Type B pancreatic cell (in vitro differentiated cells): ENCODE data around the gene INIP. TPM values are rescaled to one million over a fixed set of nuclear protein-coding genes. Genes with fewer than 3 reads are reported as not detected.
"Not testable (repeated sequence)": the region's sequence is repeated elsewhere in the genome, so short reads cannot be mapped to it uniquely, and the experiment has no call there.

Experiments
- DNase-seq: peaks from one replicate; pipeline ENCODE4 v3.0.0; 2021; ENCODE audit warnings: mixed read lengths; ENCODE audit not compliant: unreplicated experiment; ENCODE audit errors: extremely low spot score
- H3K27ac Mint-ChIP-seq: 2 replicates; pipeline ENCODE4 v1.8.0; 2021; ENCODE audit warnings: mild to moderate bottlenecking, mixed read lengths
- H3K27me3 Mint-ChIP-seq: 2 replicates; pipeline ENCODE4 v1.8.0; 2021; ENCODE audit warnings: mixed read lengths
- H3K36me3 Mint-ChIP-seq: 2 replicates; pipeline ENCODE4 v1.8.0; 2021; ENCODE audit warnings: mixed read lengths
- H3K4me1 Mint-ChIP-seq: one replicate; pipeline ENCODE4 v1.8.0; 2021; ENCODE audit warnings: mixed read lengths; ENCODE audit not compliant: unreplicated experiment
- H3K4me3 Mint-ChIP-seq: 2 replicates; pipeline ENCODE4 v1.8.0; 2021; ENCODE audit warnings: mild to moderate bottlenecking, mixed read lengths
- H3K9me3 Mint-ChIP-seq: 2 replicates; pipeline ENCODE4 v1.8.0; 2021; ENCODE audit warnings: mixed read lengths
- total RNA-seq: library from RNA; stranded (reverse); gene quantifications from 2 replicates; pipeline ENCODE4 v1.2.1, GENCODE V29; 2021; ENCODE audit warnings: low replicate concordance
- TF ChIP-seq, protein P1 (sequence below): fragments of 200-600 bp; sonication (generic); conservative IDR thresholded peaks from 2 replicates; pipeline ENCODE4 v1.5.0; 2021; ENCODE audit warnings: antibody characterized with exemption, mild to moderate bottlenecking

INIP gene
- total RNA-seq, 1 donor from 2014 or later: 34.5 TPM

DNA sequence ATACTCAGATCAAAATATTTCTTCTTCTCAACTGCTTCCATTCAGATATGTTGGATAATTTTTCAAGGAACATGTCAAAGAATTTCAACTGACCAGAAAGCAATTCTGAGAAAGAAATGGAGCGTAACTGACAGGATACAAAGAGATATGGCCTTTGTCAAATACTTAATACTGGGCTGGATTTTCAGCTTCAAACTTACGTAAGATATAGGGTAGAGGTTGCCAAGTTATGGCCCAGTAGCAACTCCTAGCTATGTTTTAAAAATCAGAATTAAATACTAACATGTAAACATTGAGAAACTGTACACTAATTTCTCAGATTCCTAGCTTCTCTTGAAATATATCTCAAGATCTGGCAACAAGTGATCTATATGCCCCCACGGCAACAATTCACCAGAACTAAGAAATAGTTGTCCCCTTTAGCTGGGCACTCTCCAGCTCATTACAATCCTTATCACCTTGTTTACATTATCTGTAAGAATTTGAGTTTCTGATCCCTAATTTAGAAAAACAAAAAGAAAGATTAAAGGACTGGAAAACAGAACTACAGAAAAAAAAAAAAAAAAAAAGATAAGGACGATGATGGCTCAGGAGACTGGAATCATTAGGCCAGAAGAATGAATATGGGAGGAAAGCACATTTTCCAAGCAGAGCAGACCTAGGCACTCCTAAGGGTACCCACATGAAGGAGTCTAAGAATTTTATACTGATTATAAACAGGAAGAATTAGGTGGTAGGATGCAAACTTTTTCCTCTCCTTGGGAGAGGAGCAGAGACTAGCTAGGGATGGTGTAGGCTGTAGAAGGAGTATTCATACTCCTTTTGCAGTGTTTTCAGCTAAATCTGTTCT lies 23.0 kb downstream of the INIP start:
- DNase-seq: no peak
- H3K4me3 Mint-ChIP-seq: no peak overlapping the region
- H3K4me1 Mint-ChIP-seq: no peaks in the 10 kb centered on the region
- TF ChIP-seq, protein P1, sequence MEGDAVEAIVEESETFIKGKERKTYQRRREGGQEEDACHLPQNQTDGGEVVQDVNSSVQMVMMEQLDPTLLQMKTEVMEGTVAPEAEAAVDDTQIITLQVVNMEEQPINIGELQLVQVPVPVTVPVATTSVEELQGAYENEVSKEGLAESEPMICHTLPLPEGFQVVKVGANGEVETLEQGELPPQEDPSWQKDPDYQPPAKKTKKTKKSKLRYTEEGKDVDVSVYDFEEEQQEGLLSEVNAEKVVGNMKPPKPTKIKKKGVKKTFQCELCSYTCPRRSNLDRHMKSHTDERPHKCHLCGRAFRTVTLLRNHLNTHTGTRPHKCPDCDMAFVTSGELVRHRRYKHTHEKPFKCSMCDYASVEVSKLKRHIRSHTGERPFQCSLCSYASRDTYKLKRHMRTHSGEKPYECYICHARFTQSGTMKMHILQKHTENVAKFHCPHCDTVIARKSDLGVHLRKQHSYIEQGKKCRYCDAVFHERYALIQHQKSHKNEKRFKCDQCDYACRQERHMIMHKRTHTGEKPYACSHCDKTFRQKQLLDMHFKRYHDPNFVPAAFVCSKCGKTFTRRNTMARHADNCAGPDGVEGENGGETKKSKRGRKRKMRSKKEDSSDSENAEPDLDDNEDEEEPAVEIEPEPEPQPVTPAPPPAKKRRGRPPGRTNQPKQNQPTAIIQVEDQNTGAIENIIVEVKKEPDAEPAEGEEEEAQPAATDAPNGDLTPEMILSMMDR: no peak
- no peaks in the 10 kb centered on the region for H3K27me3 Mint-ChIP-seq
- no peak overlapping the region for H3K27ac Mint-ChIP-seq
- peaks cover 41% of the 10 kb centered on the region for H3K36me3 Mint-ChIP-seq
- no peaks in the 10 kb centered on the region for H3K9me3 Mint-ChIP-seq

DNA sequence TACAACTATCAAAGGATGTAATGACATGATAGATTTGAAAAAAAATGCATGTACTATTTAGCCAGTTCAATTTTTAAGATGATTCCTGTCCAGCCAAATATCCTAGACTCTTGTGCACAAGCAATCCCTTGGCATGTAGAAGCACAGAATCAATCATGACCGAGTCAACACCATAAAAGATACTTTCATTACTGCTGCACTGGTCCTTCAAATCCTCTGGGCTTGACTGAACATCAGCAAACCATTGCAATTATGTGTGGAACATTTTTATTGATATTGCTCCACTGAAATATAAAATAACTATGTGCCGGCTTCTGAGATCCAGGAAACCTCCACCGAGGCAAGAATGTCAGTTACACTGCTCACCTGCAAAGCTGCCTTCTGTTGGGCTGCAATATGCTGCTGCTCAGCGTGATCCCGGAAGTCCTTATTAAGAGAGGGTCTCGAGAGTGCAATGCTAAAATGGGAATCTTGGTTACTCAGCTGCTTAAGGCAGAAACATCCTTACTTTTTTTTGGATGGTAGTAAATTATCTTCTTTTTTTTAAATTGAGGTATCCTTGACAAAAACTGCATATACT lies 28.7 kb downstream of the INIP start:
- Mint-ChIP-seq H3K4me3 (no peak overlapping the region), H3K27me3 (no peaks in the 10 kb centered on the region), H3K27ac (no peak overlapping the region), H3K4me1 (no peaks in the 10 kb centered on the region), H3K9me3 (no peaks in the 10 kb centered on the region), H3K36me3 (peaks cover 54% of the 10 kb centered on the region)
- TF ChIP-seq, protein P1: no peak
- DNase-seq: no peak

GRCh38 chr9:112680731-112681402 lies 37.0 kb downstream of the INIP start:
- no peaks in the 10 kb centered on the region for H3K27me3 Mint-ChIP-seq
- H3K36me3 Mint-ChIP-seq: peaks cover 16% of the 10 kb centered on the region
- DNase-seq: no peak
- no peaks in the 10 kb centered on the region for H3K4me1 Mint-ChIP-seq
- no peak overlapping the region for H3K4me3 Mint-ChIP-seq
- TF ChIP-seq, protein P1: no peak
- H3K9me3 Mint-ChIP-seq: no peaks in the 10 kb centered on the region
- H3K27ac Mint-ChIP-seq: no peak overlapping the region

DNA sequence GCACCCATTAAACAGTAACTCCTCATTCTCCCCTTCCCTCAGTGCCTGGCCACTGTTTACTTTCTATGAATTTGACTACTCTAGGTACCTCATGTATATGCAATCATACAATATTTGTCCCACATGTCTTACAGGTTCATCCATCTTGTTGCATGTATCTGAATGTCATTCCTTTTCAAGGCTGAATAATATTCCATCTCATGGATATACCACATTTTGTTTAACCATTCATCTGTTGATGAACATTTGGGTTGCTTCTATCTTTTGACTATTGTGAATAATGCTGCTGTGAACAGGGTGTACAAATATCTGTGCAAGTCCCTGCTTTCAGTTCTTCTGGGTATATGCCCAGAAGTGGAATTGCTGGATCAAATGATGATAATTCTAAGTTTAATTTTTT lies 40.9 kb downstream of the INIP start:
- no peak overlapping the region for H3K4me3 Mint-ChIP-seq
- no peaks in the 10 kb centered on the region for H3K9me3 Mint-ChIP-seq
- TF ChIP-seq, protein P1: no peak
- H3K27me3 Mint-ChIP-seq: no peaks in the 10 kb centered on the region
- no peak for DNase-seq
- no peaks in the 10 kb centered on the region for H3K4me1 Mint-ChIP-seq
- H3K27ac Mint-ChIP-seq: no peak overlapping the region
- H3K36me3 Mint-ChIP-seq: peaks cover 4% of the 10 kb centered on the region

DNA sequence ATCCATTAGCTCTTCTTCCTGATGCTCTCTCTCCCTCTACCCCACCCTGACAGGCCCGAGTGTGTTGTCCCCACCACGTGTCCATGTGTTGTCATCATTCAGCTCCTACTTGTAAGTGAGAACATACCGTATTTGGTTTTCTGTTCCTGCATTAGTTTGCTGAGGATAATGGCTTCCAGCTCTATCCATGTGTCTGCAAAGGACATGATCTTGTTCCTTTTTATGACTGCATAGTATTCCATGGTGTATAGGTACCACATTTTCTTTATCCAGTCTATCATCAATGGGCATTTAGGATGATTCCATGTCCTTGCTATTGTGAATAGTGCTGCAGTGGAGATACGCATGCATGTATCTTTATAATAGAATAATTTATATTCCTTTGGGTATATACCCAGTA lies 44.7 kb downstream of the INIP start:
- H3K36me3 Mint-ChIP-seq, H3K9me3 Mint-ChIP-seq, H3K27ac Mint-ChIP-seq, H3K4me3 Mint-ChIP-seq, H3K4me1 Mint-ChIP-seq, DNase-seq, H3K27me3 Mint-ChIP-seq: not testable (repeated sequence)
